HEK293 (cell line): ENCODE data around the gene CMC4.

Experiments
- ATF2 ChIP-seq: fragments of 450-650 bp; formaldehyde crosslinking; IDR thresholded peaks from 2 replicates; pipeline ENCODE4 v1.5.1; 2016; ENCODE audit warnings: missing biosample characterization, missing genetic modification characterization, low read depth
- BCL11A ChIP-seq: fragments of 450-650 bp; formaldehyde crosslinking; IDR thresholded peaks from 2 replicates; pipeline ENCODE4 v1.5.1; 2016; ENCODE audit warnings: low read depth, missing biosample characterization, missing genetic modification characterization
- BCL6B ChIP-seq: fragments of 450-650 bp; formaldehyde crosslinking; IDR thresholded peaks from 2 replicates; pipeline ENCODE4 v1.5.1; 2017; ENCODE audit warnings: missing biosample characterization, missing genetic modification characterization
- GLI4 ChIP-seq: fragments of 450-650 bp; formaldehyde crosslinking; IDR thresholded peaks from 2 replicates; pipeline ENCODE4 v1.5.1; 2016; ENCODE audit warnings: missing biosample characterization, missing genetic modification characterization
- HOXC10 ChIP-seq: sonication (generic); formaldehyde crosslinking; IDR thresholded peaks from 2 replicates; pipeline ENCODE4 v1.8.1; 2023; ENCODE audit warnings: mild to moderate bottlenecking, missing genetic modification reagents
- IKZF3 ChIP-seq: fragments of 450-650 bp; IDR thresholded peaks from 2 replicates; pipeline ENCODE4 v1.5.0; 2018; ENCODE audit warnings: missing biosample characterization, mild to moderate bottlenecking, missing genetic modification characterization, moderate library complexity
- MYNN ChIP-seq: fragments of 450-650 bp; formaldehyde crosslinking; IDR thresholded peaks from 2 replicates; pipeline ENCODE4 v1.5.1; 2016; ENCODE audit warnings: missing biosample characterization, missing genetic modification characterization, borderline replicate concordance
- OSR2 ChIP-seq: fragments of 450-650 bp; formaldehyde crosslinking; IDR thresholded peaks from 2 replicates; pipeline ENCODE4 v1.5.1; 2016; ENCODE audit warnings: missing biosample characterization, missing genetic modification characterization
- SETDB1 ChIP-seq: IDR thresholded peaks from one replicate; pipeline ENCODE4 v1.6.1; 2017; ENCODE audit warnings: mild to moderate bottlenecking, low read length, moderate library complexity, mixed read lengths; ENCODE audit not compliant: insufficient read length
- TCF7L2 ChIP-seq: IDR thresholded peaks from 2 replicates; pipeline ENCODE4 v1.6.1; 2011; ENCODE audit warnings: low read depth, mild to moderate bottlenecking, inconsistent platforms, low read length, moderate library complexity, borderline replicate concordance
- ZBTB10 ChIP-seq: fragments of 450-650 bp; formaldehyde crosslinking; IDR thresholded peaks from 2 replicates; pipeline ENCODE4 v1.5.1; 2016; ENCODE audit warnings: missing biosample characterization, missing genetic modification characterization
- ZBTB49 ChIP-seq: fragments of 450-650 bp; formaldehyde crosslinking; IDR thresholded peaks from 2 replicates; pipeline ENCODE4 v1.5.1; 2016; ENCODE audit warnings: missing biosample characterization, missing genetic modification characterization, low read depth
- ZBTB8A ChIP-seq: fragments of 450-650 bp; formaldehyde crosslinking; IDR thresholded peaks from 2 replicates; pipeline ENCODE4 v1.5.1; 2016; ENCODE audit warnings: missing biosample characterization, missing genetic modification characterization
- ZNF211 ChIP-seq: fragments of 450-650 bp; formaldehyde crosslinking; IDR thresholded peaks from 2 replicates; pipeline ENCODE4 v1.5.1; 2016; ENCODE audit warnings: low read depth, missing biosample characterization, missing genetic modification characterization
- ZNF23 ChIP-seq: fragments of 450-650 bp; formaldehyde crosslinking; IDR thresholded peaks from 2 replicates; pipeline ENCODE4 v1.5.1; 2016; ENCODE audit warnings: missing biosample characterization, missing genetic modification characterization, borderline replicate concordance
- ZNF280C ChIP-seq: fragments of 450-650 bp; formaldehyde crosslinking; IDR thresholded peaks from 2 replicates; pipeline ENCODE4 v1.5.1; 2016; ENCODE audit warnings: missing biosample characterization, missing genetic modification characterization
- ZNF354C ChIP-seq: fragments of 450-650 bp; formaldehyde crosslinking; IDR thresholded peaks from 2 replicates; pipeline ENCODE4 v1.5.1; 2016; ENCODE audit warnings: missing biosample characterization, missing genetic modification characterization, low read depth, borderline replicate concordance
- ZNF426 ChIP-seq: fragments of 450-650 bp; formaldehyde crosslinking; IDR thresholded peaks from 2 replicates; pipeline ENCODE4 v1.5.1; 2017; ENCODE audit warnings: missing biosample characterization, missing genetic modification characterization, mild to moderate bottlenecking, inconsistent platforms, moderate library complexity
- ZNF555 ChIP-seq: fragments of 450-650 bp; formaldehyde crosslinking; conservative IDR thresholded peaks from 2 replicates; pipeline ENCODE4 v1.5.1; 2017; ENCODE audit warnings: missing biosample characterization, mild to moderate bottlenecking, missing genetic modification characterization, inconsistent platforms
- ZNF747 ChIP-seq: fragments of 450-650 bp; formaldehyde crosslinking; IDR thresholded peaks from 2 replicates; pipeline ENCODE4 v1.5.1; 2016; ENCODE audit warnings: missing biosample characterization, missing genetic modification characterization
- ZSCAN4 ChIP-seq: fragments of 450-650 bp; formaldehyde crosslinking; IDR thresholded peaks from 2 replicates; pipeline ENCODE4 v1.5.1; 2017; ENCODE audit warnings: missing biosample characterization, missing genetic modification characterization
- TF ChIP-seq, protein P1 (sequence below): fragments of 450-650 bp; formaldehyde crosslinking; IDR thresholded peaks from 2 replicates; pipeline ENCODE4 v1.5.1; 2017; ENCODE audit warnings: missing biosample characterization, missing genetic modification characterization

CMC4 gene

DNA sequence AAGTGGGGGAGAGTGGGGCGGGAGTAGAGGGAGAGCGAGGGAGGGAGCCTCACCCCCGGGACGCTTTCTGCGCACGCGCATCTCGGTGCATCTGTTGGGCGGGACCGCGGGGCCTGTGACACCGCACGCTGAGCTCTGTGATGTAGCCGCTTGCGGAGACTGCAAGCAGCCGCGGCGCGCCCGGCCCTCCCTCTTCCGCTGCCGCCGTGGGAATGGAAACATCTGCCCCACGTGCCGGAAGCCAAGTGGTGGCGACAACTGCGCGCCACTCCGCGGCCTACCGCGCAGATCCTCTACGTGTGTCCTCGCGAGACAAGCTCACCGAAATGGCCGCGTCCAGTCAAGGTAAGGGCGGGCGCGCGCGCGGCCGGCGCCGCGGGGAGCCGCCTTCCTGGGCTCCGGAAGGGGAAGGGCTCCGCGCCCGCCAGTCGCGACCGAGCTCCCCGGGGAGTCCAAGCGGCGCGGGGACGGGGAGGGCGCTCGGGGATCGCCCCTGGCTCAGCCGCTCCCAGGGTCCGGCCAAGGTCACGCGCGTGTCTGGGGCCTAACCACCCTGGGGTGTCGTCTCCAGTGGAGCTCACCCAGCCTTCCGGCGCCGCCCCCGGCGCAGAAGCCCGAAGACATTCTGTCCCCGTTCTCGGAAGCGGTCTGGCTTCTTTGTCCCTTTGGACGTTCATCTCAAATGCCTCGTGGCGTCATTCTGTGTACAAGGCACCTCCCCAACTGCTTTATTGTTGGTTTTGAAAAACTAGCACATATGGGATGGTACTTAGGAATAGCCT is 44.0 kb downstream of the CMC4 start, which contains the start of gene FUNDC2 (continued):
- TF ChIP-seq, protein P1, sequence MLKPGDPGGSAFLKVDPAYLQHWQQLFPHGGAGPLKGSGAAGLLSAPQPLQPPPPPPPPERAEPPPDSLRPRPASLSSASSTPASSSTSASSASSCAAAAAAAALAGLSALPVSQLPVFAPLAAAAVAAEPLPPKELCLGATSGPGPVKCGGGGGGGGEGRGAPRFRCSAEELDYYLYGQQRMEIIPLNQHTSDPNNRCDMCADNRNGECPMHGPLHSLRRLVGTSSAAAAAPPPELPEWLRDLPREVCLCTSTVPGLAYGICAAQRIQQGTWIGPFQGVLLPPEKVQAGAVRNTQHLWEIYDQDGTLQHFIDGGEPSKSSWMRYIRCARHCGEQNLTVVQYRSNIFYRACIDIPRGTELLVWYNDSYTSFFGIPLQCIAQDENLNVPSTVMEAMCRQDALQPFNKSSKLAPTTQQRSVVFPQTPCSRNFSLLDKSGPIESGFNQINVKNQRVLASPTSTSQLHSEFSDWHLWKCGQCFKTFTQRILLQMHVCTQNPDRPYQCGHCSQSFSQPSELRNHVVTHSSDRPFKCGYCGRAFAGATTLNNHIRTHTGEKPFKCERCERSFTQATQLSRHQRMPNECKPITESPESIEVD (tag by site-specific recombination): no peak
- TF ChIP-seq MYNN (no peak), ZNF211 (tag by site-specific recombination) (no peak), ZNF555 (tag by site-specific recombination) (no peak), ZSCAN4 (tag by site-specific recombination) (no peak), IKZF3 (no peak), GLI4 (tag by site-specific recombination) (no peak), ZNF280C (tag by site-specific recombination) (no peak), HOXC10 (CRISPR knock-in tag) (no peak), ZBTB49 (tag by site-specific recombination) (no peak), OSR2 (tag by site-specific recombination) (peak; percentile 79), ZNF426 (tag by site-specific recombination) (no peak), BCL11A (tag by site-specific recombination) (no peak), SETDB1 (no peak), ZBTB8A (tag by site-specific recombination) (peak; percentile 89), BCL6B (tag by site-specific recombination) (no peak), ZNF747 (tag by site-specific recombination) (no peak), ZNF23 (tag by site-specific recombination) (no peak), TCF7L2 (peak; percentile 94), ZBTB10 (tag by site-specific recombination) (peak; percentile 35; the same call in 1 of the 2 replicates), ZNF354C (no peak), ATF2 (no peak)
